Glutamatergic neuron (in vitro differentiated cells): ENCODE measurements around the gene NAV2. TPM values are rescaled to one million over a fixed set of nuclear protein-coding genes. Genes with fewer than 3 reads are reported as not detected.
A peak's percentile ranks its signal among the peaks of the same experiment; 100 is the strongest.

Experiments used
- DNase-seq: peaks from one replicate; pipeline ENCODE4 v3.0.0; 2022
- H3K27ac Mint-ChIP-seq: one replicate; pipeline ENCODE4 v1.8.0; 2020; ENCODE audit warnings: mild to moderate bottlenecking, mixed read lengths, inconsistent platforms; ENCODE audit not compliant: unreplicated experiment
- H3K27me3 Mint-ChIP-seq: one replicate; pipeline ENCODE4 v1.8.0; 2020; ENCODE audit warnings: mild to moderate bottlenecking, moderate library complexity, mixed read lengths, inconsistent platforms; ENCODE audit not compliant: unreplicated experiment
- H3K36me3 Mint-ChIP-seq: one replicate; pipeline ENCODE4 v1.8.0; 2020; ENCODE audit warnings: mild to moderate bottlenecking, mixed read lengths, inconsistent platforms; ENCODE audit not compliant: unreplicated experiment
- H3K4me1 Mint-ChIP-seq: one replicate; pipeline ENCODE4 v1.8.0; 2020; ENCODE audit warnings: mild to moderate bottlenecking, low read depth, mixed read lengths, inconsistent platforms; ENCODE audit not compliant: unreplicated experiment
- H3K4me3 Mint-ChIP-seq: one replicate; pipeline ENCODE4 v1.8.0; 2020; ENCODE audit warnings: mild to moderate bottlenecking, mixed read lengths, inconsistent platforms; ENCODE audit not compliant: unreplicated experiment
- H3K9me3 Mint-ChIP-seq: one replicate; pipeline ENCODE4 v1.8.0; 2020; ENCODE audit warnings: mild to moderate bottlenecking, moderate library complexity, mixed read lengths, inconsistent platforms; ENCODE audit not compliant: unreplicated experiment
- total RNA-seq: library from RNA; stranded (reverse); fragmentation: NEBNext Ultra II Directional; extraction: Animal tissue kit (Norgen Biotek cat#: 25700); gene quantifications from one replicate; pipeline ENCODE4 v1.2.1, GENCODE V29; 2021; ENCODE audit not compliant: unreplicated experiment
- TF ChIP-seq, protein P1 (sequence below): fragments of 200-600 bp; sonication (generic); IDR thresholded peaks from one replicate; pipeline ENCODE4 v1.5.0; 2021; ENCODE audit not compliant: partially characterized antibody, unreplicated experiment

The NAV2 gene
- total RNA-seq, 1 donor from 2014 or later: 117 TPM

GRCh38 chr11:20134991-20135736 is 422.5 kb downstream of the NAV2 start:
- Mint-ChIP-seq H3K4me3 (no peak overlapping the region), H3K36me3 (no peaks in the 10 kb centered on the region), H3K4me1 (no peaks in the 10 kb centered on the region), H3K9me3 (no peaks in the 10 kb centered on the region), H3K27me3 (peaks cover 6% of the 10 kb centered on the region), H3K27ac (no peak overlapping the region)
- TF ChIP-seq, protein P1, sequence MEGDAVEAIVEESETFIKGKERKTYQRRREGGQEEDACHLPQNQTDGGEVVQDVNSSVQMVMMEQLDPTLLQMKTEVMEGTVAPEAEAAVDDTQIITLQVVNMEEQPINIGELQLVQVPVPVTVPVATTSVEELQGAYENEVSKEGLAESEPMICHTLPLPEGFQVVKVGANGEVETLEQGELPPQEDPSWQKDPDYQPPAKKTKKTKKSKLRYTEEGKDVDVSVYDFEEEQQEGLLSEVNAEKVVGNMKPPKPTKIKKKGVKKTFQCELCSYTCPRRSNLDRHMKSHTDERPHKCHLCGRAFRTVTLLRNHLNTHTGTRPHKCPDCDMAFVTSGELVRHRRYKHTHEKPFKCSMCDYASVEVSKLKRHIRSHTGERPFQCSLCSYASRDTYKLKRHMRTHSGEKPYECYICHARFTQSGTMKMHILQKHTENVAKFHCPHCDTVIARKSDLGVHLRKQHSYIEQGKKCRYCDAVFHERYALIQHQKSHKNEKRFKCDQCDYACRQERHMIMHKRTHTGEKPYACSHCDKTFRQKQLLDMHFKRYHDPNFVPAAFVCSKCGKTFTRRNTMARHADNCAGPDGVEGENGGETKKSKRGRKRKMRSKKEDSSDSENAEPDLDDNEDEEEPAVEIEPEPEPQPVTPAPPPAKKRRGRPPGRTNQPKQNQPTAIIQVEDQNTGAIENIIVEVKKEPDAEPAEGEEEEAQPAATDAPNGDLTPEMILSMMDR: no peak
- no peak for DNase-seq

GRCh38 chr11:20137637-20138036 is 425.0 kb downstream of the NAV2 start:
- H3K9me3 Mint-ChIP-seq: no peaks in the 10 kb centered on the region
- H3K4me1 Mint-ChIP-seq: no peaks in the 10 kb centered on the region
- DNase-seq: no peak
- H3K27ac Mint-ChIP-seq: no peak overlapping the region
- peaks cover 13% of the 10 kb centered on the region for H3K36me3 Mint-ChIP-seq
- no peak overlapping the region for H3K4me3 Mint-ChIP-seq
- H3K27me3 Mint-ChIP-seq: peaks cover 3% of the 10 kb centered on the region
- TF ChIP-seq, protein P1: no peak

- Mint-ChIP-seq H3K9me3 (no peaks in the 10 kb centered on the region), H3K4me3 (no peak overlapping the region), H3K27me3 (peaks cover 3% of the 10 kb centered on the region), H3K36me3 (peaks cover 13% of the 10 kb centered on the region), H3K27ac (no peak overlapping the region), H3K4me1 (no peaks in the 10 kb centered on the region)
- TF ChIP-seq, protein P1: no peak
- no peak for DNase-seq
These were observed 426.1 kb downstream of the NAV2 start for GRCh38 chr11:20138707-20139106.

DNA sequence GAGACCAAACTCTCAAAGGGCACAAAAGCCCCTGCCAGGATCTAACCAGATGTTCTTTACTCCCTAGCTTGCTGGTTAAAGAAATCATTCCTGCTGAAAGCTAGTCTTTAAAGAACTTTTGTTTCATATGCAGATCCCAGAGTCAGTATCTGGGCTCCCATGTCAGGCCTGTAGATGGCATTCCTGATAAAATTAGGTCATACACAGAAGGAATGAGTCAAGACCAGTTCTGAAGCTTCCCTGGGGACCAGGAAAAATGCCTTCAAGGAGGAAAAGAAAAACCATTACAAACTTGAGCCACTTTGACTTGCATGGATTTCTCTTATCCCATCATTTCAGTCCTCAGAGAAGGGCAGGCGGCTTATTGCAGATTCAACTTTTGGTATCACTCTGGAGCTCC is 441.7 kb downstream of the NAV2 start:
- no peaks in the 10 kb centered on the region for H3K36me3 Mint-ChIP-seq

GRCh38 chr11:20155683-20156279 is 443.1 kb downstream of the NAV2 start:
- no peak for DNase-seq
- Mint-ChIP-seq H3K9me3 (peaks cover 15% of the 10 kb centered on the region), H3K27ac (peak overlapping the region; percentile 48), H3K4me1 (peaks cover 21% of the 10 kb centered on the region), H3K27me3 (peaks cover 32% of the 10 kb centered on the region), H3K36me3 (no peaks in the 10 kb centered on the region), H3K4me3 (peak overlapping the region; percentile 86)
- TF ChIP-seq, protein P1: no peak

More for the DNA sequence above, 441.7 kb downstream of the NAV2 start:
- Mint-ChIP-seq H3K4me1 (peaks cover 18% of the 10 kb centered on the region), H3K27ac (no peak overlapping the region), H3K27me3 (peaks cover 25% of the 10 kb centered on the region), H3K4me3 (no peak overlapping the region), H3K9me3 (peaks cover 13% of the 10 kb centered on the region)
- no peak for DNase-seq
- TF ChIP-seq, protein P1: no peak
